ENCODE measurements around the gene RNF148.

RNF148 gene

DNA sequence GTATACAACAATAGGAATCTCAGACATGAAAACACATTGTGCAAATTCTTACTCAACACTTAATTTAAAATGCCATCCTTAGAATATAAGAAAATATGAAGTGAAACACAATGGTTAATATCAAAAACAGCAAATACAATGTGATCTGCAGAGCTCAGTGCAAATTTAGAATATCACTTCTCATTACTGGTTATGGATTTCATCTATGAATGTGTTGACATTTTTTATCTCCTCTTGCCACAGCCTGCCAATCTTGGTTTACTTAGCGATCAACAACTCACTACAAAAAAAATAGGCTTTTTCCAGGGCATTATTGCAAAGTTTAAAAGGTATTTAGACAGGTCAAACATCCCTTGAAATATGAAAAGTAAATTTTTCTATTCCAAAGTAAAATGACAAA, 25.0 kb upstream of the RNF148 start:
- H3K4me3 ChIP-seq (ENCODE audit: low read depth, low read length): no peak overlapping the region
- DNase-seq (ENCODE audit: low read depth): no peak
- TF ChIP-seq, protein P1, sequence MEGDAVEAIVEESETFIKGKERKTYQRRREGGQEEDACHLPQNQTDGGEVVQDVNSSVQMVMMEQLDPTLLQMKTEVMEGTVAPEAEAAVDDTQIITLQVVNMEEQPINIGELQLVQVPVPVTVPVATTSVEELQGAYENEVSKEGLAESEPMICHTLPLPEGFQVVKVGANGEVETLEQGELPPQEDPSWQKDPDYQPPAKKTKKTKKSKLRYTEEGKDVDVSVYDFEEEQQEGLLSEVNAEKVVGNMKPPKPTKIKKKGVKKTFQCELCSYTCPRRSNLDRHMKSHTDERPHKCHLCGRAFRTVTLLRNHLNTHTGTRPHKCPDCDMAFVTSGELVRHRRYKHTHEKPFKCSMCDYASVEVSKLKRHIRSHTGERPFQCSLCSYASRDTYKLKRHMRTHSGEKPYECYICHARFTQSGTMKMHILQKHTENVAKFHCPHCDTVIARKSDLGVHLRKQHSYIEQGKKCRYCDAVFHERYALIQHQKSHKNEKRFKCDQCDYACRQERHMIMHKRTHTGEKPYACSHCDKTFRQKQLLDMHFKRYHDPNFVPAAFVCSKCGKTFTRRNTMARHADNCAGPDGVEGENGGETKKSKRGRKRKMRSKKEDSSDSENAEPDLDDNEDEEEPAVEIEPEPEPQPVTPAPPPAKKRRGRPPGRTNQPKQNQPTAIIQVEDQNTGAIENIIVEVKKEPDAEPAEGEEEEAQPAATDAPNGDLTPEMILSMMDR (IDR thresholded peaks at IDR 0.05; ENCODE audit: control insufficient read depth, extremely low read depth, insufficient read depth): no peak

DNA sequence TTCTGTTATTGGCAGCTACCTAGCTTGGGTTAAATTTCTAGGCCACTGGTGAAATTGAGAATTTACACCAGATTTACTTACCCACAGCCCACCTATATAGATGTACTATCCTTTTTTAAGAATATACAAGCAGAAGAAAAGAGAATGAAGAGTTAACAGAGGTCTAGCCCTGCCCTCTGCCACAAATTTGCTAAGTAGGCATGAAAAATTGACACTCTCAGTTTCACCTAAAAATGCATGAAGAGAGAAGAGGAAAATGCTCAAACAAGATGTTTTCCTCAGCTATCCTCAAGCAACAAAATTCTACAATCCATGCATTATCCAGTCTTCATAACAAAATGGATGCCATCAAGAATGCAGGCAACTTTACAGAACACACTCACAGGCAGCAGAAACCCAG, 24.6 kb upstream of the RNF148 start:
- TF ChIP-seq, protein P1 (IDR thresholded peaks at IDR 0.05; ENCODE audit: control insufficient read depth, extremely low read depth, insufficient read depth): no peak
- no peak for DNase-seq (ENCODE audit: low read depth)
- H3K4me3 ChIP-seq (ENCODE audit: low read depth, low read length): no peak overlapping the region

DNA sequence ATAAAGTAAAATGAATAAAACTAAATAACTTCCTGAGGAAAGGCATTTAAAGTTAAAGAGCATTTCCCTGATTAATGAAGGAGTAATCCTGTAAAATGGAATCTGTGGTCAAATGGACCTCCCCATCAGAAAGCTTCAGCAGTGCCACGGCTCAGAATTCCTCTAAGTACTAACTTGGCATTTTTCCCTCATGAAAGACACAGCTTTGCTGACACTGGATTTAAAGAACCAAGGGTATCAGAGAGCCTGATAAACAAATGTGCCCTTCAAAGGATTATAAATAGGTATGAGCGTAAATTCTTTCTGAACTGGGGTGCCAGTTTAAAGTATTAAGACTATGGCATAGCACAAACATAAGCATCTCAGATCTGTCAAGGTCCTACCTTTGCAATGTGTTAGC, 24.2 kb upstream of the RNF148 start:
- no peak for DNase-seq (ENCODE audit: low read depth)
- TF ChIP-seq, protein P1 (IDR thresholded peaks at IDR 0.05; ENCODE audit: control insufficient read depth, extremely low read depth, insufficient read depth): no peak
- no peak overlapping the region for H3K4me3 ChIP-seq (ENCODE audit: low read depth, low read length)

DNA sequence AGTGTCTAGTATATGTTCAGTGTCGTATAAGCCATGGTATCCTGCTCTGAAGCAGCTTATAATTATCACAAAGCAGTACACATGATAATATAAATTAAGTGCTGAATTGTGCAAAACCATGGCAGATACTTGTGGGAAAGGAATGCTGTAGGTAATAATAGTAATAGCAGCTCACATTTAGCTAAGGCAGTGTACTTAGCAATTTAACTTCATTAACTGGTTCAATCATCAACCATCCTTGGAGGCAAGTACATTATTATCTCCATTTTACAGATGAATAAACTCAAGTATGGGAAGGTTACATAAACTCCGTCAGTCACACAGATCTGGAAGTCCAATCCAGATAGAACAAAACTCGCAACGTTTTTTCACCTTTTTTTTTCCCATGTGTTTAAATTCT, 21.6 kb upstream of the RNF148 start:
- H3K4me3 ChIP-seq (ENCODE audit: low read depth, low read length): no peak overlapping the region
- TF ChIP-seq, protein P1 (IDR thresholded peaks at IDR 0.05; ENCODE audit: control insufficient read depth, extremely low read depth, insufficient read depth): no peak
- no peak for DNase-seq (ENCODE audit: low read depth)

DNA sequence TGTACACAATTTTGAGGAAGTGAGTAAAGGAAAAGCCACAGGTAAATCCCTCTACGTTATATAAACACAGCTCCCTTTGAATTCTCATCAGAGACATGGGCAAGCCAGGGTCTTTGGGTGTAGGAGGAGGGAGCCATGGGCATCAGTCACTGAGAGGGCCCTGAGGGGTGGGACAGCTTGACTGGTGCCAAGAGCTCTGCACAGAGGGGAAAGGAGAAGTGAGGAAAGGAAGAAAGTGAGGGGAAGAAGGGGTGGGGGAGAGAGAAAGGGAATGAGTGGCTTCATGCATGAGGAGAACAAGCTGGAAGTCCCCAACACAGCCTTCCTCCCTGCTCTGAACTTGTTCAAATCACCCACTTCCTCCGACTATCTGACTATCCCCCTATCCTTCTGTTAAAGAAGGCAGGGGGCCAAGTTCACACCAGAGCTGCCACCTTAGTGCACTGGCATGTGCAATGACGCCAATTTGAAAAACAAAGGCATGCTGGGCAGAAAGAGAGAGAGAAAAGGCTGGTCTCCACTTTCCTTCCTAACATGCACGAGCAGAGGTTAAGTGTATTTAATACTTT, 16.4 kb upstream of the RNF148 start:
- H3K4me3 ChIP-seq (ENCODE audit: low read depth, low read length): no peak overlapping the region
- TF ChIP-seq, protein P1 (IDR thresholded peaks at IDR 0.05; ENCODE audit: control insufficient read depth, extremely low read depth, insufficient read depth): no peak
- no peak for DNase-seq (ENCODE audit: low read depth)

DNA sequence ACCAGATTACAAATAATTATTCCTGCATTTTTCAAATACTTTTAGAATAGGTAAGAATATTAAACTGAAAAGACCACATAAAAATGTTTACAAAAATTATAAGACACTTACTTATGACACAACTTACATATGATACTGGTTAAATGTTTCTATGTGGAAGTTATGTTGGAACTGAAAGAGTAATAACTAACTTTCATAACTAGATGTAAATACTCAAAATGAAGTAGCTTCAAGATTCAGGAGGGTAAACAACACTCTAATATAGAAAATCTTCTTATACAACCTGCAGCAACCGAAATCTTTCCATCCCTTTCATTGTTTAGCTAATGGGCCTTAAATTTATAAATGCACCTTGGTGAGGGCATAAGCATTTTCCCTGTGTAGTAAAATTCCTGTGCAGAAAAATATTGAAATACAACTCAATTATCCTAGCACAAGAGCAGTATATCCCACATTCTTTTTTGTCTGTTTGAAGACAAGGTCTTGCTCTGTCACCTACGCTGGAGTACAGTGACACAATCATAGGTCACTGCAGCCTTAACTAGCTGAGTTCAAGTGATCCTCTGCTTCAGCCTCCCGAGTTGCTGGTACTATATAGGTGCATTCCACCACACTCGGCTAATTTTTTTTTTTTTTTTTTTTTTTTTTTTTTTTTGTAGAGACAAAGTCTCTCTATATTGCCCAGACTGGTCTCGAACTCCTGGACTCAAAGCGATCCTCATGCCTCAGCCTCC, 14.8 kb upstream of the RNF148 start:
- no peak for DNase-seq (ENCODE audit: low read depth)
- no peak overlapping the region for H3K4me3 ChIP-seq (ENCODE audit: low read depth, low read length)
- TF ChIP-seq, protein P1 (IDR thresholded peaks at IDR 0.05; ENCODE audit: control insufficient read depth, extremely low read depth, insufficient read depth): no peak

DNA sequence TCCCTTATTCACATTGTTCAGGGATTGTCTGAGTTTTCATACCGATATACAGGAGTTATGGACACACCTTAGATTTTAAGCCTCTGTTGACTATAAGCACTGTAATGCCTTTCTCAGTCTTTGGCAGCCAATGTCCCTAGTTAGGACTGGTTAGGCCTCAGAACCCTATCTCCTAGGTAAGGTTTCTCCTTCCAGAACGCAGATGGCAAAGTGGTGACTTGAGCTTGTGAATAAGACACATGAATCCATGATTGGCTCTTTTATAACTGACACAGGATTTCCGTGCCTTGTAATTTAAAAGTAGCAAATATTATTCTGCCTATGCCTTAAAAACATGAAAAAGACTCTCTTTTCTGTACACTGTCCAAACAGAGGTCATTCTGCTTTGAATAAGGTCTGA, 12.5 kb upstream of the RNF148 start:
- TF ChIP-seq, protein P1 (IDR thresholded peaks at IDR 0.05; ENCODE audit: control insufficient read depth, extremely low read depth, insufficient read depth): no peak
- DNase-seq (ENCODE audit: low read depth): no peak
- no peak overlapping the region for H3K4me3 ChIP-seq (ENCODE audit: low read depth, low read length)
